DOHH2 (cell line): ENCODE data around the gene GNGT1.

Experiments
- EZH2phosphoT487 ChIP-seq: fragments of 200-600 bp; sonication (generic); IDR thresholded peaks from 2 replicates; pipeline ENCODE4 v1.6.1; 2017; ENCODE audit warnings: borderline replicate concordance, mild to moderate bottlenecking, antibody characterized with exemption, low read length, moderate library complexity, mixed read lengths
- TF ChIP-seq, protein P1 (sequence below): fragments of 200-600 bp; sonication (generic); IDR thresholded peaks from one replicate; pipeline ENCODE4 v1.5.1; 2014; ENCODE audit warnings: antibody characterized with exemption, mild to moderate bottlenecking, low read depth, low read length; ENCODE audit not compliant: poor library complexity, severe bottlenecking

DNA sequence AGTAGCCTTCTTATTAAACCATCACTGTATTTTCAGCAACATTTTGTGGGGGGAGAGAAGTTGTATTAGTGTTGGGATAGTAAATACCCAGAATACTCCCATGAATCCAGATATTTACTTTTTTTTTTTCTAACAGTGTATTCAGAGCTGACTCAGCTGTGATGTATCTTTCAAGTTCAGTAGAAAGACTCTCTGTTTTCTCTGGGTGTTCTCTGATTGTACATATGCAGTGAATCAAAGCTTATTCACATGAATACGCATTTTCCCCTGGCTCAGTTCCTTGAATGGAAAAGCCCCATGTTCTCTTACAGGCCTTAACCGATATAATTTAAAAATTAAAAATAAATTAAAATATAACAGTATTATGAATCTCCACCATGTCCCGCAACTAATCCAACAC lies 17.1 kb upstream of the GNGT1 start:
- TF ChIP-seq, protein P1, sequence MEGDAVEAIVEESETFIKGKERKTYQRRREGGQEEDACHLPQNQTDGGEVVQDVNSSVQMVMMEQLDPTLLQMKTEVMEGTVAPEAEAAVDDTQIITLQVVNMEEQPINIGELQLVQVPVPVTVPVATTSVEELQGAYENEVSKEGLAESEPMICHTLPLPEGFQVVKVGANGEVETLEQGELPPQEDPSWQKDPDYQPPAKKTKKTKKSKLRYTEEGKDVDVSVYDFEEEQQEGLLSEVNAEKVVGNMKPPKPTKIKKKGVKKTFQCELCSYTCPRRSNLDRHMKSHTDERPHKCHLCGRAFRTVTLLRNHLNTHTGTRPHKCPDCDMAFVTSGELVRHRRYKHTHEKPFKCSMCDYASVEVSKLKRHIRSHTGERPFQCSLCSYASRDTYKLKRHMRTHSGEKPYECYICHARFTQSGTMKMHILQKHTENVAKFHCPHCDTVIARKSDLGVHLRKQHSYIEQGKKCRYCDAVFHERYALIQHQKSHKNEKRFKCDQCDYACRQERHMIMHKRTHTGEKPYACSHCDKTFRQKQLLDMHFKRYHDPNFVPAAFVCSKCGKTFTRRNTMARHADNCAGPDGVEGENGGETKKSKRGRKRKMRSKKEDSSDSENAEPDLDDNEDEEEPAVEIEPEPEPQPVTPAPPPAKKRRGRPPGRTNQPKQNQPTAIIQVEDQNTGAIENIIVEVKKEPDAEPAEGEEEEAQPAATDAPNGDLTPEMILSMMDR, result no peak
- TF ChIP-seq EZH2phosphoT487, result no peak
